ENCODE data around the gene DHRS7C. TPM values are rescaled to one million over a fixed set of nuclear protein-coding genes. Genes with fewer than 3 reads are reported as not detected.

Gene DHRS7C
- total RNA-seq, 1 experiment from 2014 or later, result not detected

DNA sequence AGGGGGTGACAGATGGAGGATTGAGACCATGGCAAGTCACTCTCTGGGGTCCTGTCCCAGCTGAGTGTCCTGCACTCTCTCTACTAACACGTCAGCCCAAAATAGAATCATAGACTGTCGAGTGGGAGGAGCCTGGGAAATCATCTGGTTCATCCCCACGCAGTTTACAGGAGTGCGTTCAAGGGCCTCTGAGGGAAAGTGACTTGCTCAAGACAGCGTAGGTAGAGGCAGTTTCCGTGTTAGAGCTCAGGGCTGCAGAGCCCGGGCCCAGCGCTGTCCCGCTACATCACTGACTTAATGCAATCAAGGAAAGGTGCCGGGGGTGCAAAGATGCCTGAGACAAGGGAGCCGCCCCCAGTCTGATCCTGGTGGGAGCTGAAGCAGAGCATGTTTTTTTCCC is 20.1 kb upstream of the DHRS7C start (continued):
- TF ChIP-seq AR (CRISPR knock-in tag; IDR thresholded peaks at IDR 0.05) (no peak), ETV6 (CRISPR knock-in tag; IDR thresholded peaks at IDR 0.05) (no peak), SP1 (CRISPR knock-in tag; conservative IDR thresholded peaks at IDR 0.05) (no peak), FOXJ3 (CRISPR knock-in tag; IDR thresholded peaks at IDR 0.05; ENCODE audit: borderline replicate concordance) (no peak)
- TF ChIP-seq, protein P1, sequence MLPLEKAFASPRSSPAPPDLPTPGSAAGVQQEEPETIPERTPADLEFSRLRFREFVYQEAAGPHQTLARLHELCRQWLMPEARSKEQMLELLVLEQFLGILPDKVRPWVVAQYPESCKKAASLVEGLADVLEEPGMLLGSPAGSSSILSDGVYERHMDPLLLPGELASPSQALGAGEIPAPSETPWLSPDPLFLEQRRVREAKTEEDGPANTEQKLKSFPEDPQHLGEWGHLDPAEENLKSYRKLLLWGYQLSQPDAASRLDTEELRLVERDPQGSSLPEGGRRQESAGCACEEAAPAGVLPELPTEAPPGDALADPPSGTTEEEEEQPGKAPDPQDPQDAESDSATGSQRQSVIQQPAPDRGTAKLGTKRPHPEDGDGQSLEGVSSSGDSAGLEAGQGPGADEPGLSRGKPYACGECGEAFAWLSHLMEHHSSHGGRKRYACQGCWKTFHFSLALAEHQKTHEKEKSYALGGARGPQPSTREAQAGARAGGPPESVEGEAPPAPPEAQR (CRISPR knock-in tag; IDR thresholded peaks at IDR 0.05), result no peak

- POLR2A ChIA-PET, result no interaction called here
- Mint-ChIP-seq H3K9me3 (peaks cover 10% of the 10 kb centered on the region), H3K4me1 (no peaks in the 10 kb centered on the region), H3K27me3 (ENCODE audit: low read depth) (no peaks in the 10 kb centered on the region), H3K4me3 (no peak overlapping the region), H3K36me3 (no peaks in the 10 kb centered on the region), H3K27ac (no peak overlapping the region)
- ATAC-seq, result no peak
- TF ChIP-seq, protein P2, sequence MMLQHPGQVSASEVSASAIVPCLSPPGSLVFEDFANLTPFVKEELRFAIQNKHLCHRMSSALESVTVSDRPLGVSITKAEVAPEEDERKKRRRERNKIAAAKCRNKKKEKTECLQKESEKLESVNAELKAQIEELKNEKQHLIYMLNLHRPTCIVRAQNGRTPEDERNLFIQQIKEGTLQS (CRISPR knock-in tag; conservative IDR thresholded peaks at IDR 0.05), result no peak
- TF ChIP-seq TEAD1 (CRISPR knock-in tag; IDR thresholded peaks at IDR 0.05) (no peak), ZNF317 (CRISPR knock-in tag; IDR thresholded peaks at IDR 0.05; ENCODE audit: borderline replicate concordance, low read depth) (no peak), TEAD4 (CRISPR knock-in tag; IDR thresholded peaks at IDR 0.05) (no peak), EMX1 (CRISPR knock-in tag; IDR thresholded peaks at IDR 0.05) (no peak)
- TF ChIP-seq, protein P3, sequence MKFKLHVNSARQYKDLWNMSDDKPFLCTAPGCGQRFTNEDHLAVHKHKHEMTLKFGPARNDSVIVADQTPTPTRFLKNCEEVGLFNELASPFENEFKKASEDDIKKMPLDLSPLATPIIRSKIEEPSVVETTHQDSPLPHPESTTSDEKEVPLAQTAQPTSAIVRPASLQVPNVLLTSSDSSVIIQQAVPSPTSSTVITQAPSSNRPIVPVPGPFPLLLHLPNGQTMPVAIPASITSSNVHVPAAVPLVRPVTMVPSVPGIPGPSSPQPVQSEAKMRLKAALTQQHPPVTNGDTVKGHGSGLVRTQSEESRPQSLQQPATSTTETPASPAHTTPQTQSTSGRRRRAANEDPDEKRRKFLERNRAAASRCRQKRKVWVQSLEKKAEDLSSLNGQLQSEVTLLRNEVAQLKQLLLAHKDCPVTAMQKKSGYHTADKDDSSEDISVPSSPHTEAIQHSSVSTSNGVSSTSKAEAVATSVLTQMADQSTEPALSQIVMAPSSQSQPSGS (CRISPR knock-in tag; IDR thresholded peaks at IDR 0.05; ENCODE audit: borderline replicate concordance, low read depth), result no peak
- TF ChIP-seq, protein P4, sequence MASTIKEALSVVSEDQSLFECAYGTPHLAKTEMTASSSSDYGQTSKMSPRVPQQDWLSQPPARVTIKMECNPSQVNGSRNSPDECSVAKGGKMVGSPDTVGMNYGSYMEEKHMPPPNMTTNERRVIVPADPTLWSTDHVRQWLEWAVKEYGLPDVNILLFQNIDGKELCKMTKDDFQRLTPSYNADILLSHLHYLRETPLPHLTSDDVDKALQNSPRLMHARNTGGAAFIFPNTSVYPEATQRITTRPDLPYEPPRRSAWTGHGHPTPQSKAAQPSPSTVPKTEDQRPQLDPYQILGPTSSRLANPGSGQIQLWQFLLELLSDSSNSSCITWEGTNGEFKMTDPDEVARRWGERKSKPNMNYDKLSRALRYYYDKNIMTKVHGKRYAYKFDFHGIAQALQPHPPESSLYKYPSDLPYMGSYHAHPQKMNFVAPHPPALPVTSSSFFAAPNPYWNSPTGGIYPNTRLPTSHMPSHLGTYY (CRISPR knock-in tag; IDR thresholded peaks at IDR 0.05), result no peak
- TF ChIP-seq, protein P5, sequence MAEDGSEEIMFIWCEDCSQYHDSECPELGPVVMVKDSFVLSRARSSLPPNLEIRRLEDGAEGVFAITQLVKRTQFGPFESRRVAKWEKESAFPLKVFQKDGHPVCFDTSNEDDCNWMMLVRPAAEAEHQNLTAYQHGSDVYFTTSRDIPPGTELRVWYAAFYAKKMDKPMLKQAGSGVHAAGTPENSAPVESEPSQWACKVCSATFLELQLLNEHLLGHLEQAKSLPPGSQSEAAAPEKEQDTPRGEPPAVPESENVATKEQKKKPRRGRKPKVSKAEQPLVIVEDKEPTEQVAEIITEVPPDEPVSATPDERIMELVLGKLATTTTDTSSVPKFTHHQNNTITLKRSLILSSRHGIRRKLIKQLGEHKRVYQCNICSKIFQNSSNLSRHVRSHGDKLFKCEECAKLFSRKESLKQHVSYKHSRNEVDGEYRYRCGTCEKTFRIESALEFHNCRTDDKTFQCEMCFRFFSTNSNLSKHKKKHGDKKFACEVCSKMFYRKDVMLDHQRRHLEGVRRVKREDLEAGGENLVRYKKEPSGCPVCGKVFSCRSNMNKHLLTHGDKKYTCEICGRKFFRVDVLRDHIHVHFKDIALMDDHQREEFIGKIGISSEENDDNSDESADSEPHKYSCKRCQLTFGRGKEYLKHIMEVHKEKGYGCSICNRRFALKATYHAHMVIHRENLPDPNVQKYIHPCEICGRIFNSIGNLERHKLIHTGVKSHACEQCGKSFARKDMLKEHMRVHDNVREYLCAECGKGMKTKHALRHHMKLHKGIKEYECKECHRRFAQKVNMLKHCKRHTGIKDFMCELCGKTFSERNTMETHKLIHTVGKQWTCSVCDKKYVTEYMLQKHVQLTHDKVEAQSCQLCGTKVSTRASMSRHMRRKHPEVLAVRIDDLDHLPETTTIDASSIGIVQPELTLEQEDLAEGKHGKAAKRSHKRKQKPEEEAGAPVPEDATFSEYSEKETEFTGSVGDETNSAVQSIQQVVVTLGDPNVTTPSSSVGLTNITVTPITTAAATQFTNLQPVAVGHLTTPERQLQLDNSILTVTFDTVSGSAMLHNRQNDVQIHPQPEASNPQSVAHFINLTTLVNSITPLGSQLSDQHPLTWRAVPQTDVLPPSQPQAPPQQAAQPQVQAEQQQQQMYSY (CRISPR knock-in tag; IDR thresholded peaks at IDR 0.05), result no peak
- TF ChIP-seq, protein P6, sequence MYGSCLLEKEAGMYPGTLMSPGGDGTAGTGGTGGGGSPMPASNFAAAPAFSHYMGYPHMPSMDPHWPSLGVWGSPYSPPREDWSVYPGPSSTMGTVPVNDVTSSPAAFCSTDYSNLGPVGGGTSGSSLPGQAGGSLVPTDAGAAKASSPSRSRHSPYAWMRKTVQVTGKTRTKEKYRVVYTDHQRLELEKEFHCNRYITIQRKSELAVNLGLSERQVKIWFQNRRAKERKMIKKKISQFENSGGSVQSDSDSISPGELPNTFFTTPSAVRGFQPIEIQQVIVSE (CRISPR knock-in tag; IDR thresholded peaks at IDR 0.05; ENCODE audit: borderline replicate concordance), result no peak
- TF ChIP-seq, protein P7, sequence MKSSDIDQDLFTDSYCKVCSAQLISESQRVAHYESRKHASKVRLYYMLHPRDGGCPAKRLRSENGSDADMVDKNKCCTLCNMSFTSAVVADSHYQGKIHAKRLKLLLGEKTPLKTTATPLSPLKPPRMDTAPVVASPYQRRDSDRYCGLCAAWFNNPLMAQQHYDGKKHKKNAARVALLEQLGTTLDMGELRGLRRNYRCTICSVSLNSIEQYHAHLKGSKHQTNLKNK (CRISPR knock-in tag; IDR thresholded peaks at IDR 0.05), result no peak
- no peak for DNase-seq (ENCODE audit: low spot score)
- CTCF ChIA-PET, result no interaction called here
Observed at GRCh38 chr17:9811086-9811485, 19.7 kb upstream of the DHRS7C start.

Measured in WTC11 (cell line).